Esophagus squamous epithelium (tissue), 5 donors: ENCODE data around the gene DRAXIN. TPM values are rescaled to one million over a fixed set of nuclear protein-coding genes. Genes with fewer than 3 reads are reported as not detected.

Experiments
- DNase-seq: peaks from one replicate; lab custom pipeline; 2025; lab: John Stamatoyannopoulos, UW
- H3K27ac ChIP-seq, 4 donors: fragments of 200-600 bp; sonication (generic); one replicate each; pipeline ENCODE4 v1.5.1; 2016 to 2019; ENCODE audit warnings: mild to moderate bottlenecking in 1 of 4
- H3K27me3 ChIP-seq, 4 donors: fragments of 200-600 bp; sonication (generic); 1 replicate in 3 of 4; 2 replicates in 1 of 4; pipeline versions ENCODE4 v1.5.1 to v1.6.0; 2017 to 2021; ENCODE audit warnings: antibody characterized with exemption in 1 of 4
- H3K36me3 ChIP-seq, 3 donors: fragments of 200-600 bp; sonication (generic); one replicate each; pipeline ENCODE4 v1.5.1; 2016 to 2019
- H3K4me1 ChIP-seq, 3 donors: fragments of 200-600 bp; sonication (generic); one replicate each; pipeline ENCODE4 v1.5.1; 2017 to 2019
- H3K4me3 ChIP-seq, 4 donors: fragments of 200-600 bp; sonication (generic); 1 replicate in 3 of 4; 2 replicates in 1 of 4; pipeline ENCODE4 v1.5.1; 2016 to 2019; ENCODE audit warnings: mild to moderate bottlenecking in 2 of 4, moderate library complexity in 1 of 4
- H3K9me3 ChIP-seq, 3 donors: fragments of 200-600 bp; sonication (generic); one replicate each; pipeline ENCODE4 v1.5.1; 2016 to 2019
- POLR2A ChIP-seq, 4 donors: fragments of 450-650 bp; IDR thresholded peaks; one replicate each; pipeline ENCODE4 v1.6.1; 2017; ENCODE audit warnings: antibody characterized with exemption in 4 of 4, mild to moderate bottlenecking in 4 of 4, moderate library complexity in 3 of 4
- WGBS, 2 donors: methylation state at CpG; one replicate each; pipeline ENCODE4 v1.1.5; 2018; 5-methylcytosine and 5-hydroxymethylcytosine counted together
- intact Hi-C: fragments of 100-400 bp; cut with DNase I; formaldehyde crosslinking; loops from one replicate; pipeline ENCODE4 v1.15.0; 2022
- total RNA-seq, 4 donors: library from RNA; depleted of rRNA; stranded (reverse); fragments of >200 nt; gene quantifications; one replicate each; pipeline ENCODE4 v1.1.0, GENCODE V29; 2016
- TF ChIP-seq, protein P1 (sequence below), 6 experiments: fragments of 450-650 bp in 4 of 6; fragments of 200-600 bp in 2 of 6; sonication (generic) in 2 of 6; IDR thresholded peaks; one replicate each; pipeline ENCODE4 v1.5.1; 2016 to 2019; ENCODE audit warnings: antibody characterized with exemption in 6 of 6, mild to moderate bottlenecking in 4 of 6, moderate library complexity in 4 of 6
- donor health status: DM: yes; HTN: yes; CAD: no.

The DRAXIN gene
- total RNA-seq, 4 donors from 2014 or later = not detected

DNA sequence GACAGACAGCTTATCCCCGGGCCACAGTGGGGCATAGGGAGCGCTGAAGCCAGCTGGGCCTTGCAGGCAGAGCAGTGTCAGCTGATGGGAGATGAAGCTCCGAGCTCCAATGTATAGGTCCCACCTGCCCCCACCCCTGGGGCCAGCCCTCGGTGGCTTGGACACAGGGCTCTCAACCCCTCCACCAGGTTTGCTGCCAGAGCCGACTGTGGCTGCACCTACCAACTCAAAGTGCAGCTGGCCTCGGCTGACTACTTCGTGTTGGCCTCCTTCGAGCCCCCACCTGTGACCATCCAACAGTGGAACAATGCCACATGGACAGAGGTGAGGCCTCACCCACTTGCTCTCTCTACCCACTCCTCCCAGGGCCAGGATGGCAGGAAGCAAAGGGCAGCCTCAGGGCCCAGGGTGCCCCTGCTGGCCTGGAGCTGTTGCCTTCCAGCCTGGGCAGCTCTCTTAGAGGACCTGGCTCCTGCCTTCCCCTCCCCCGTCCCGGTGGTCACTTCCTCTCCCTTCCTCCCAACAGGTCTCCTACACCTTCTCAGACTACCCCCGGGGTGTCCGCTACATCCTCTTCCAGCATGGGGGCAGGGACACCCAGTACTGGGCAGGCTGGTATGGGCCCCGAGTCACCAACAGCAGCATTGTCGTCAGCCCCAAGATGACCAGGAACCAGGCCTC is 18.3 kb upstream of the DRAXIN start:
- intact Hi-C loops = no loop called here
- no peak for DNase-seq
- TF ChIP-seq, protein P1, sequence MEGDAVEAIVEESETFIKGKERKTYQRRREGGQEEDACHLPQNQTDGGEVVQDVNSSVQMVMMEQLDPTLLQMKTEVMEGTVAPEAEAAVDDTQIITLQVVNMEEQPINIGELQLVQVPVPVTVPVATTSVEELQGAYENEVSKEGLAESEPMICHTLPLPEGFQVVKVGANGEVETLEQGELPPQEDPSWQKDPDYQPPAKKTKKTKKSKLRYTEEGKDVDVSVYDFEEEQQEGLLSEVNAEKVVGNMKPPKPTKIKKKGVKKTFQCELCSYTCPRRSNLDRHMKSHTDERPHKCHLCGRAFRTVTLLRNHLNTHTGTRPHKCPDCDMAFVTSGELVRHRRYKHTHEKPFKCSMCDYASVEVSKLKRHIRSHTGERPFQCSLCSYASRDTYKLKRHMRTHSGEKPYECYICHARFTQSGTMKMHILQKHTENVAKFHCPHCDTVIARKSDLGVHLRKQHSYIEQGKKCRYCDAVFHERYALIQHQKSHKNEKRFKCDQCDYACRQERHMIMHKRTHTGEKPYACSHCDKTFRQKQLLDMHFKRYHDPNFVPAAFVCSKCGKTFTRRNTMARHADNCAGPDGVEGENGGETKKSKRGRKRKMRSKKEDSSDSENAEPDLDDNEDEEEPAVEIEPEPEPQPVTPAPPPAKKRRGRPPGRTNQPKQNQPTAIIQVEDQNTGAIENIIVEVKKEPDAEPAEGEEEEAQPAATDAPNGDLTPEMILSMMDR (IDR thresholded peaks at IDR 0.05) = no peak
- no peak for TF ChIP-seq POLR2A (IDR thresholded peaks at IDR 0.05)
- Histone ChIP-seq H3K27ac (no peak overlapping the region), H3K36me3 (peaks cover 10 to 92% (median 18%) of the 10 kb centered on the region in 3 donors), H3K4me3 (no peak overlapping the region), H3K27me3 (no peaks in the 10 kb centered on the region), H3K9me3 (no peaks in the 10 kb centered on the region), H3K4me1 (no peaks in the 10 kb centered on the region)
- 93% methylated on average over 3 of the region's 14 CpGs for WGBS, 2 donors

DNA sequence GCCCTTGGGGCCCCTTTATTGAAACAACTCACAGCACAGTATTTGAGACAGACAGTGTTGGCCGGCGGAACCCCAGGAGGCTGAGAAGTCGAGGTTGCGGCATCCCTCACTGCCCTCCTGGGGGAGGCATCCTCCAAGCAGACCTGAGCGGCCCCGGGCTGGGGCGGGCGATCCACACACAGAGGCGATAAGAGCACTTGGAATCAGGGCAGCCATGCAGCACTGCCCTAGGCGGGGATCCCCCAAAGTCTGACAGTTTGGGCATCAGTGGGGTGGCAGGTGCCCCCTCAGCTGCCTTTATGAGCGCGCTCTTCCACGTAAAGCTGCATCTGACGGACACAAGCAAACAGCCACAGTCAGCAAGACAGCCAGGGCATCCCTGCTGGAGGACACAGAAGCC is 17.0 kb upstream of the DRAXIN start:
- no peak overlapping the region for H3K27ac ChIP-seq
- H3K36me3 ChIP-seq = peaks cover 10 to 80% (median 18%) of the 10 kb centered on the region in 3 donors
- H3K9me3 ChIP-seq = no peaks in the 10 kb centered on the region
- peaks cover 0 to 7% (median 0%) of the 10 kb centered on the region in 3 donors for H3K4me1 ChIP-seq
- intact Hi-C loops = no loop called here
- TF ChIP-seq, protein P1 (IDR thresholded peaks at IDR 0.05) = no peak
- TF ChIP-seq POLR2A (IDR thresholded peaks at IDR 0.05) = no peak
- H3K4me3 ChIP-seq = no peak overlapping the region
- no peak for DNase-seq
- 95% methylated on average over 7 of the region's 14 CpGs; no CpG with 5 or more reads in 1 of the 2 donors for WGBS, 2 donors
- no peaks in the 10 kb centered on the region for H3K27me3 ChIP-seq

DNA sequence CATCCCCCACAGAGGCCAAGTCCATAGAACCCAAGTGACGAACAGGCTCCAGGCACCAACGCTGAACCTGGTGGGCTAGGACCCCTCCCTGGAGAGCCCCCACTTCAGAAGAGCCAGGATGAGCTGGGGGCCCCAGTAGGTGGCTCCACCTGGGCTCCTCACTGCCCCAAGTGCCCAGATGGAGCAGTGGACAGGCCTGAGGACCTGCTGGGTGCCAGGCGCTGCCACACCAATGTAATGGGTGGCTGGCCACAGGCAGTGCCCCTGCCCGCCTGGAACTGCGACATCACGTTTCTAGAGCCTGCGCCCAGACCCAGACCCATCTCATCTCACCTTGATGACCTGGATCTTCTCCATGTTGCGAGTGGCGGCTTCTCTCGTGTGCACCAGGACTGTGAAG is 16.2 kb upstream of the DRAXIN start:
- H3K36me3 ChIP-seq = peaks cover 10 to 72% (median 18%) of the 10 kb centered on the region in 3 donors
- intact Hi-C loops = no loop called here
- DNase-seq = no peak
- no peaks in the 10 kb centered on the region for H3K27me3 ChIP-seq
- peaks cover 2 to 16% (median 7%) of the 10 kb centered on the region in 3 donors for H3K4me1 ChIP-seq
- WGBS, 2 donors = 91% methylated on average over 4 of the region's 10 CpGs; no CpG with 5 or more reads in 1 of the 2 donors
- no peak for TF ChIP-seq POLR2A (IDR thresholded peaks at IDR 0.05)
- TF ChIP-seq, protein P1 (IDR thresholded peaks at IDR 0.05) = no peak
- H3K27ac ChIP-seq = no peak overlapping the region
- no peak overlapping the region for H3K4me3 ChIP-seq
- no peaks in the 10 kb centered on the region for H3K9me3 ChIP-seq

DNA sequence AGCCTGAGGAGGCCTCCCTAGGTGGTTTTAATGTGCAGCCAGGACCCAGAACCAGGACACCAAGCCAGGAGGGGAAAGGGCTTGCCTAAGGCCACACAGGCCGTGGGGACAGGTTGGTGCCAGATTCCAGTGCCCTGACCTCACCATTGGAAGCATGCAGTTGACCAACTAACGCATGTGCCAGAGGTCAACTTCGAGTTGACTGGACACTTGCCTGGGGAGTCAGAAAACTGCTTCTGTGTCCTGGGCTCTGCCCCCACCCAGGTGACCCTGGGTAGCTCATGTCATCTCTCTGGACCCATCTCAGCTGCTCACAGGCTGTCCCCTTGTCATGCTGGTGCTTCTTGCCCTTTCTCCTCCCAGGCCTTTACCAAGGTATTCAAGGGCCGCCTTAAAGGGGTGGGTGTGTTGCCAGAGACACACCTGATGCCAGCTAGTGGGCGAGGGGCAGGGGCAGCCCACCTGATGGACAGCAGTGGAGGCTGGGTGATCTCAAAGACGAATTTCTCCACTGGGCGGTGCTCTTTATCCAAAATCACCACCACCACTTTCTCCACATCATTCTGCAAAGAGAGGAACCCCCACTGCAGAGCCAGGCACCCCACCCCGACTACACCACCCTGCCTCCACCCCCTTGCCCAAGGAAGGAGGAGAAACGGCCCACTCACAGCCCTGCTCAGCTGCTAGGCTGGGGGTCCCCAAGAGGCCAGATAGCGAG is 15.0 kb upstream of the DRAXIN start:
- Histone ChIP-seq H3K27ac (no peak overlapping the region), H3K9me3 (no peaks in the 10 kb centered on the region), H3K4me1 (peaks cover 4 to 27% (median 8%) of the 10 kb centered on the region in 3 donors), H3K27me3 (no peaks in the 10 kb centered on the region), H3K36me3 (peaks cover 10 to 60% (median 18%) of the 10 kb centered on the region in 3 donors), H3K4me3 (no peak overlapping the region)
- TF ChIP-seq POLR2A (IDR thresholded peaks at IDR 0.05) = no peak
- TF ChIP-seq, protein P1 (IDR thresholded peaks at IDR 0.05) = no peak
- DNase-seq = no peak
- 80 to 82% methylated on average over 4 to 9 of the region's 10 CpGs for WGBS, 2 donors
- intact Hi-C loops = no loop called here

DNA sequence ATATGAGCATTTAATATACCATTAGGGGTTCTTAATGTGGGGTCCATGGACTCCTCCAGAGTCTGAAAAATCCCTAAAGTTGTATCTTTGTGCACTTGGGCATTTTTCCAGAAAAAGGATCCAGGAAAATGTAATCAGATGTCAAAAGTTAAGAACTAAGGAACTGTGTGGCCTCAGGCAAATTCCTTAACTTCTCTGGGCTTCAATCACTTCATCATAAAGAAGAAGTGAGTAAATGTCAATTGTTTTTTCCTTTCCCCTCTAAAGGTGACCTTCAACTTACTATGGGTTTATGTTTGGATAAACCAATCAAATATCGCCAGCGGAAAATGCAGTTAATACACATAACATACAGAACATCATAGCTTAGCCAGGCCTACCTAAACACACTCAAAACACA is 13.1 kb upstream of the DRAXIN start:
- no peak for DNase-seq
- 88 to 95% methylated on average over 2 of the region's 2 CpGs for WGBS, 2 donors
- H3K27ac ChIP-seq = no peak overlapping the region
- H3K36me3 ChIP-seq = peaks cover 10 to 41% (median 10%) of the 10 kb centered on the region in 3 donors
- no peak for TF ChIP-seq POLR2A (IDR thresholded peaks at IDR 0.05)
- TF ChIP-seq, protein P1 (IDR thresholded peaks at IDR 0.05) = no peak
- peaks cover 4 to 37% (median 13%) of the 10 kb centered on the region in 3 donors for H3K4me1 ChIP-seq
- no peaks in the 10 kb centered on the region for H3K9me3 ChIP-seq
- intact Hi-C loops = no loop called here
- peaks cover 0 to 14% (median 1%) of the 10 kb centered on the region in 4 donors for H3K27me3 ChIP-seq
- no peak overlapping the region for H3K4me3 ChIP-seq
